Panc1 (cell line): ENCODE data around the gene RASSF9. TPM values are rescaled to one million over a fixed set of nuclear protein-coding genes. Genes with fewer than 3 reads are reported as not detected.

ENCODE experiments used
- ATAC-seq: fragments of 200-7000 bp; cut with Tn5 transposase; 2 replicates; pipeline ENCODE4 v1.9.1; 2020; ENCODE audit warnings: mild to moderate bottlenecking, moderate library complexity
- BruUV-seq: library from RNA; stranded (reverse); fragments of 400-500 nt; replicated peaks from 2 replicates; lab custom pipeline; 2021; lab: Mats Ljungman, UMichigan
- CTCF ChIA-PET: fragments of 300-600 bp; sonication (Branson Sonifier 250); formaldehyde crosslinking; loops from one replicate; lab custom pipeline; 2022; ENCODE audit warnings: antibody characterized with exemption; lab: Charles Lee
- POLR2A ChIA-PET: fragments of 300-600 bp; sonication (Branson Sonifier 250); formaldehyde crosslinking; loops from one replicate; lab custom pipeline; 2022; ENCODE audit warnings: antibody characterized with exemption; lab: Charles Lee
- DNase-seq: peaks from one replicate; pipeline ENCODE4 v3.0.0-alpha.2; 2010; ENCODE audit warnings: low read depth, low spot score
- H3K27ac ChIP-seq: 2 replicates; pipeline ENCODE4 v1.5.1; 2011; ENCODE audit warnings: mild to moderate bottlenecking, low read length, inconsistent platforms
- H3K27me3 ChIP-seq: fragments of 200-500 bp; sonication (Bioruptor generic); 2 replicates; pipeline ENCODE4 v1.6.0; 2014; ENCODE audit warnings: low read length, inconsistent platforms; ENCODE audit not compliant: control insufficient read depth, insufficient read depth
- H3K36me3 ChIP-seq: fragments of 200-500 bp; sonication (Bioruptor generic); 2 replicates; pipeline ENCODE4 v1.5.1; 2014; ENCODE audit warnings: inconsistent platforms, mild to moderate bottlenecking, low read length, moderate library complexity; ENCODE audit not compliant: control insufficient read depth, insufficient read depth
- H3K4me1 ChIP-seq: 2 replicates; pipeline ENCODE4 v1.5.1; 2011; ENCODE audit warnings: inconsistent platforms, mild to moderate bottlenecking, low read length, moderate library complexity; ENCODE audit not compliant: control insufficient read depth, insufficient read depth
- H3K4me3 ChIP-seq, 2 experiments: 2 replicates each; pipeline ENCODE4 v1.5.1; 2011 to 2012; ENCODE audit warnings: low read depth in 2 of 2, low read length in 2 of 2, mild to moderate bottlenecking in 2 of 2, inconsistent platforms in 1 of 2, moderate library complexity in 1 of 2
- H3K9me3 ChIP-seq: fragments of 200-500 bp; sonication (Bioruptor generic); 2 replicates; pipeline ENCODE4 v1.5.1; 2014; ENCODE audit warnings: low read depth, mild to moderate bottlenecking, inconsistent platforms, low read length, moderate library complexity; ENCODE audit not compliant: control insufficient read depth, insufficient read depth
- POLR2AphosphoS5 ChIP-seq: IDR thresholded peaks from 2 replicates; pipeline ENCODE4 v1.6.1; 2012; ENCODE audit warnings: mild to moderate bottlenecking, low read depth, low read length, moderate library complexity
- SIN3A ChIP-seq: IDR thresholded peaks from 2 replicates; pipeline ENCODE4 v1.6.1; 2012; ENCODE audit warnings: low read depth, mild to moderate bottlenecking, low read length, moderate library complexity, borderline replicate concordance; ENCODE audit not compliant: insufficient read depth
- TCF7L2 ChIP-seq: IDR thresholded peaks from 2 replicates; pipeline ENCODE4 v1.6.1; 2011; ENCODE audit warnings: mild to moderate bottlenecking, low read depth, low read length, inconsistent platforms
- in situ Hi-C: cut with HindIII; loops from 2 replicates; pipeline ENCODE4 v1.10.0; 2016; ENCODE audit warnings: low sequenced_read_pairs, low pct_unique_long_range_greater_than_20kb
- intact Hi-C: fragments of 100-400 bp; cut with micrococcal nuclease; formaldehyde crosslinking; loops from one replicate; pipeline ENCODE4 v1.10.0; 2022; ENCODE audit not compliant: unreplicated experiment
- total RNA-seq: library from RNA; stranded (reverse); gene quantifications from one replicate; pipeline ENCODE4 v1.2.1, GENCODE V29; 2021; ENCODE audit not compliant: unreplicated experiment
- TF ChIP-seq, protein P1 (sequence below), 2 experiments: IDR thresholded peaks; 2 replicates each; pipeline ENCODE4 v1.6.1; 2011 to 2012; ENCODE audit warnings: low read depth in 2 of 2, control low read depth in 1 of 2, low read length in 1 of 2, mild to moderate bottlenecking in 1 of 2, moderate library complexity in 1 of 2; ENCODE audit not compliant: insufficient read depth in 1 of 2
- TF ChIP-seq, protein P2 (sequence below): fragments of 450-650 bp; IDR thresholded peaks from 2 replicates; pipeline ENCODE4 v1.5.1; 2017; ENCODE audit warnings: mild to moderate bottlenecking

RASSF9 gene
- total RNA-seq, 1 experiment from 2014 or later, result 0.33 TPM

DNA sequence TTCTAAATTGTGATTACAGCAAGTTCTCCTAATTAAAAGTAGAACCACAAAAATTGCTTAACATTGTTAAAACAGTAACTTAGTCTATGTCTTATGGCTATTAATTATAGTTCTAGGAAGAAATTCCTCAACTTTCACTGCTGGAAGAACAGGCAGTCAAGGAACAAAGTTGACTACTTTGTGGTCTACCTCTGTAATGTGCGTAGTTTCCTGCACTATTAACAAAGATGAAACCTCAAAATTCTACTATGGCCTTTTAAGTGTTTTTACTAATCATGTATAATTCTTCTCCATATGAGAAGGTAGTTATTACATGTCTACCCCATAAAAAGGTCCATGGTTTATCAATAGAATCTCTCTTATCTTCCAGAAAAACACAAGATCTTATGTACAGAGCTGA is 7.6 kb downstream of the RASSF9 start:
- H3K4me1 ChIP-seq, result no peaks in the 10 kb centered on the region

DNA sequence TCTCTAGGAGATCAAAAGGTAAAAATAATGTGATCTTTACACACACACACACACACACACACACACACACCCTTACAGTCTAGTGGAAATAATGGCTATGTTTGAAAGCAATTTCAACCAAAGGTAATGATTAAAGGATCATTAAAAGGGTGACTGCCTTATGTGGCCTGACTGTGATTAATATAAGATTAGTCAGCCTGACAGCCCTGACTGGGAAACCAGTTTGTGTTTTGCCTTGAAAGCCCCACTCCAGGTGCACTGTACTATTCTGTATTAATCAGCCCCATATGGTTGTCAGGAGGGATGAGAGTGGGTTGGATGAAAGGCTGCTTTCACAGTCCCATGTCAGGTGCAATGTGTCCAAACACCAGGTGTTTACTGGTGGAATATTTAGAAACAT is 10.5 kb downstream of the RASSF9 start:
- Histone ChIP-seq H3K36me3 (no peaks in the 10 kb centered on the region), H3K4me1 (no peaks in the 10 kb centered on the region), H3K27me3 (no peaks in the 10 kb centered on the region), H3K27ac (no peak overlapping the region), H3K4me3 (no peak overlapping the region), H3K9me3 (no peaks in the 10 kb centered on the region)
- POLR2A ChIA-PET, result no interaction called here
- no peak for ATAC-seq
- TF ChIP-seq POLR2AphosphoS5, result no peak
- no peak for TF ChIP-seq TCF7L2
- TF ChIP-seq, protein P1, sequence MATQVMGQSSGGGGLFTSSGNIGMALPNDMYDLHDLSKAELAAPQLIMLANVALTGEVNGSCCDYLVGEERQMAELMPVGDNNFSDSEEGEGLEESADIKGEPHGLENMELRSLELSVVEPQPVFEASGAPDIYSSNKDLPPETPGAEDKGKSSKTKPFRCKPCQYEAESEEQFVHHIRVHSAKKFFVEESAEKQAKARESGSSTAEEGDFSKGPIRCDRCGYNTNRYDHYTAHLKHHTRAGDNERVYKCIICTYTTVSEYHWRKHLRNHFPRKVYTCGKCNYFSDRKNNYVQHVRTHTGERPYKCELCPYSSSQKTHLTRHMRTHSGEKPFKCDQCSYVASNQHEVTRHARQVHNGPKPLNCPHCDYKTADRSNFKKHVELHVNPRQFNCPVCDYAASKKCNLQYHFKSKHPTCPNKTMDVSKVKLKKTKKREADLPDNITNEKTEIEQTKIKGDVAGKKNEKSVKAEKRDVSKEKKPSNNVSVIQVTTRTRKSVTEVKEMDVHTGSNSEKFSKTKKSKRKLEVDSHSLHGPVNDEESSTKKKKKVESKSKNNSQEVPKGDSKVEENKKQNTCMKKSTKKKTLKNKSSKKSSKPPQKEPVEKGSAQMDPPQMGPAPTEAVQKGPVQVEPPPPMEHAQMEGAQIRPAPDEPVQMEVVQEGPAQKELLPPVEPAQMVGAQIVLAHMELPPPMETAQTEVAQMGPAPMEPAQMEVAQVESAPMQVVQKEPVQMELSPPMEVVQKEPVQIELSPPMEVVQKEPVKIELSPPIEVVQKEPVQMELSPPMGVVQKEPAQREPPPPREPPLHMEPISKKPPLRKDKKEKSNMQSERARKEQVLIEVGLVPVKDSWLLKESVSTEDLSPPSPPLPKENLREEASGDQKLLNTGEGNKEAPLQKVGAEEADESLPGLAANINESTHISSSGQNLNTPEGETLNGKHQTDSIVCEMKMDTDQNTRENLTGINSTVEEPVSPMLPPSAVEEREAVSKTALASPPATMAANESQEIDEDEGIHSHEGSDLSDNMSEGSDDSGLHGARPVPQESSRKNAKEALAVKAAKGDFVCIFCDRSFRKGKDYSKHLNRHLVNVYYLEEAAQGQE (IDR thresholded peaks at IDR 0.05; ENCODE audit: insufficient read depth in 1 of 2, low read depth in 2 of 2, low read length in 1 of 2), result no peak
- TF ChIP-seq, protein P2, sequence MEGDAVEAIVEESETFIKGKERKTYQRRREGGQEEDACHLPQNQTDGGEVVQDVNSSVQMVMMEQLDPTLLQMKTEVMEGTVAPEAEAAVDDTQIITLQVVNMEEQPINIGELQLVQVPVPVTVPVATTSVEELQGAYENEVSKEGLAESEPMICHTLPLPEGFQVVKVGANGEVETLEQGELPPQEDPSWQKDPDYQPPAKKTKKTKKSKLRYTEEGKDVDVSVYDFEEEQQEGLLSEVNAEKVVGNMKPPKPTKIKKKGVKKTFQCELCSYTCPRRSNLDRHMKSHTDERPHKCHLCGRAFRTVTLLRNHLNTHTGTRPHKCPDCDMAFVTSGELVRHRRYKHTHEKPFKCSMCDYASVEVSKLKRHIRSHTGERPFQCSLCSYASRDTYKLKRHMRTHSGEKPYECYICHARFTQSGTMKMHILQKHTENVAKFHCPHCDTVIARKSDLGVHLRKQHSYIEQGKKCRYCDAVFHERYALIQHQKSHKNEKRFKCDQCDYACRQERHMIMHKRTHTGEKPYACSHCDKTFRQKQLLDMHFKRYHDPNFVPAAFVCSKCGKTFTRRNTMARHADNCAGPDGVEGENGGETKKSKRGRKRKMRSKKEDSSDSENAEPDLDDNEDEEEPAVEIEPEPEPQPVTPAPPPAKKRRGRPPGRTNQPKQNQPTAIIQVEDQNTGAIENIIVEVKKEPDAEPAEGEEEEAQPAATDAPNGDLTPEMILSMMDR, result no peak
- no peak for TF ChIP-seq SIN3A
- no peak for DNase-seq
- in situ Hi-C loops (no loop called here), intact Hi-C loops (no loop called here)
- BruUV-seq, result no TSS peak
- CTCF ChIA-PET, result no interaction called here

More for the DNA sequence above, 7.6 kb downstream of the RASSF9 start:
- TF ChIP-seq POLR2AphosphoS5, result no peak
- no peak for TF ChIP-seq SIN3A
- no peak for TF ChIP-seq TCF7L2
- TF ChIP-seq, protein P2, result no peak
- TF ChIP-seq, protein P1 (IDR thresholded peaks at IDR 0.05; ENCODE audit: insufficient read depth in 1 of 2, low read depth in 2 of 2, low read length in 1 of 2), result no peak
- in situ Hi-C loops (no loop called here), intact Hi-C loops (no loop called here)
- ATAC-seq (no peak), DNase-seq (no peak)
- no peaks in the 10 kb centered on the region for H3K27me3 ChIP-seq
- H3K9me3 ChIP-seq, result no peaks in the 10 kb centered on the region
- H3K36me3 ChIP-seq, result no peaks in the 10 kb centered on the region; the same call in 1 of the 2 replicates
- ChIA-PET CTCF (no interaction called here), POLR2A (no interaction called here)
- BruUV-seq, result no TSS peak
- H3K4me3 ChIP-seq, result no peak overlapping the region
- no peak overlapping the region for H3K27ac ChIP-seq
